GM21528 (cell line): ENCODE data around the gene PCK1.
"Not testable (repeated sequence)": the region's sequence is repeated elsewhere in the genome, so short reads cannot be mapped to it uniquely, and the experiment has no call there.

Experiments used
- ATAC-seq: cut with Tn5 transposase; IDR thresholded peaks from one replicate; pipeline ENCODE4 v1.9.1; 2021; ENCODE audit warnings: mild to moderate bottlenecking, moderate library complexity; ENCODE audit not compliant: unreplicated experiment, low FRiP score

Gene PCK1

GRCh38 chr20:57560554-57561355 is at the start of gene PCK1:
PCK1 (plus strand) TSS chr20:57561110; CDS start chr20:57561412, 302 bp downstream.
- ATAC-seq = no peak

- not testable (repeated sequence) for ATAC-seq
These were observed 49.2 kb upstream of the PCK1 start for GRCh38 chr20:57511709-57512108.

GRCh38 chr20:57512432-57512831 is 48.5 kb upstream of the PCK1 start:
- ATAC-seq = no peak

- ATAC-seq = no peak
These were observed 47.7 kb upstream of the PCK1 start for GRCh38 chr20:57513199-57513598.

GRCh38 chr20:57514273-57514751 is 46.6 kb upstream of the PCK1 start:
- ATAC-seq = no peak

- ATAC-seq = no peak
These were observed 43.0 kb upstream of the PCK1 start for GRCh38 chr20:57517904-57518303.

- ATAC-seq = no peak
These were observed 38.4 kb upstream of the PCK1 start for GRCh38 chr20:57522380-57523140.

GRCh38 chr20:57523782-57524181 is 37.1 kb upstream of the PCK1 start:
- ATAC-seq = no peak

- no peak for ATAC-seq
These were observed 36.3 kb upstream of the PCK1 start, which contains the start of gene CTCFL for GRCh38 chr20:57524511-57525176. CTCFL (minus strand) TSS chr20:57525140; CDS start chr20:57524205, 935 bp downstream.

GRCh38 chr20:57525328-57526086 is 35.4 kb upstream of the PCK1 start:
- ATAC-seq = no peak

- ATAC-seq = no peak
These were observed 34.6 kb upstream of the PCK1 start for GRCh38 chr20:57526087-57526884.

GRCh38 chr20:57526885-57527460 is 33.9 kb upstream of the PCK1 start:
- no peak for ATAC-seq

- ATAC-seq = no peak
These were observed 33.2 kb upstream of the PCK1 start for GRCh38 chr20:57527728-57528127.

GRCh38 chr20:57528148-57528547 is 32.8 kb upstream of the PCK1 start:
- no peak for ATAC-seq

- no peak for ATAC-seq
These were observed 31.7 kb upstream of the PCK1 start for GRCh38 chr20:57529160-57529585.

GRCh38 chr20:57529810-57530209 is 31.1 kb upstream of the PCK1 start:
- ATAC-seq = no peak

- no peak for ATAC-seq
These were observed 30.5 kb upstream of the PCK1 start for GRCh38 chr20:57530327-57530981.

- no peak for ATAC-seq
These were observed 28.8 kb upstream of the PCK1 start for GRCh38 chr20:57532104-57532503.

GRCh38 chr20:57535297-57535696 is 25.6 kb upstream of the PCK1 start:
- no peak for ATAC-seq
